ENCODE measurements around the gene KIF16B.

GRCh38 chr20:16257021-16257420 is 316.2 kb downstream of the KIF16B start:
- TF ChIP-seq CTCF (IDR thresholded peaks at IDR 0.05) (no peak), ZFX (IDR thresholded peaks at IDR 0.05; ENCODE audit: borderline replicate concordance) (no peak)
